IMR-90 (cell line): ENCODE measurements around the gene TPGS1. TPM values are rescaled to one million over a fixed set of nuclear protein-coding genes. Genes with fewer than 3 reads are reported as not detected.

Experiments used
- ATAC-seq: fragments of 200-7000 bp; cut with Tn5 transposase; 2 replicates; pipeline ENCODE4 v1.9.1; 2020; ENCODE audit warnings: low read depth, mild to moderate bottlenecking, moderate library complexity
- BruUV-seq: library from RNA; stranded (reverse); fragments of 400-500 nt; replicated peaks from 2 replicates; lab custom pipeline; 2021; lab: Mats Ljungman, UMichigan
- CTCF ChIA-PET: fragments of 300-600 bp; formaldehyde crosslinking; extraction: SDS; loops from one replicate; lab custom pipeline; 2021; ENCODE audit warnings: antibody characterized with exemption; lab: Yijun Ruan, JAX
- POLR2A ChIA-PET: fragments of 300-600 bp; sonication (Branson Sonifier 250); formaldehyde crosslinking; loops from one replicate; lab custom pipeline; 2022; ENCODE audit warnings: antibody characterized with exemption; ENCODE audit not compliant: unreplicated experiment; lab: Charles Lee
- DNase-seq: peaks from one replicate; pipeline ENCODE4 v3.0.0; 2013
- H2AFZ ChIP-seq: replicated peaks from 2 replicates; pipeline ENCODE3; 2013; ENCODE audit warnings: low read length, mild to moderate bottlenecking; ENCODE audit not compliant: poor library complexity
- H2AK5ac ChIP-seq: 2 replicates; pipeline ENCODE4 v1.6.1; 2013; ENCODE audit warnings: low read depth, low read length, inconsistent platforms
- H2AK9ac ChIP-seq: replicated peaks from 2 replicates; pipeline ENCODE3; 2013; ENCODE audit warnings: mild to moderate bottlenecking, low read depth, low read length, moderate library complexity; ENCODE audit not compliant: poor library complexity
- H2BK120ac ChIP-seq: 2 replicates; pipeline ENCODE4 v1.6.1; 2013; ENCODE audit warnings: low read depth, low read length, inconsistent platforms
- H2BK15ac ChIP-seq: 3 replicates; pipeline ENCODE4 v1.6.1; 2013; ENCODE audit warnings: low read depth, low read length, inconsistent platforms
- H2BK20ac ChIP-seq: 2 replicates; pipeline ENCODE4 v1.6.1; 2013; ENCODE audit warnings: low read depth, mild to moderate bottlenecking, inconsistent platforms, low read length, moderate library complexity
- H2BK5ac ChIP-seq: 2 replicates; pipeline ENCODE4 v1.6.1; 2013; ENCODE audit warnings: mild to moderate bottlenecking, low read depth, low read length, inconsistent platforms; ENCODE audit not compliant: poor library complexity, severe bottlenecking
- H3K14ac ChIP-seq: replicated peaks from 2 replicates; pipeline ENCODE4 v1.6.1; 2013; ENCODE audit warnings: low read depth, low read length, inconsistent platforms
- H3K18ac ChIP-seq: 2 replicates; pipeline ENCODE4 v1.6.1; 2013; ENCODE audit warnings: low read depth, low read length, control low read depth
- H3K23ac ChIP-seq: 2 replicates; pipeline ENCODE4 v1.6.1; 2013; ENCODE audit warnings: low read depth, low read length, inconsistent platforms
- H3K27ac ChIP-seq: 2 replicates; pipeline ENCODE4 v1.5.1; 2013; ENCODE audit warnings: mild to moderate bottlenecking, control low read depth, low read length; ENCODE audit not compliant: insufficient read depth
- H3K27me3 ChIP-seq: 2 replicates; pipeline ENCODE4 v1.6.1; 2013; ENCODE audit warnings: low read length; ENCODE audit not compliant: control insufficient read depth, insufficient read depth
- H3K36me3 ChIP-seq: 2 replicates; pipeline ENCODE4 v1.6.1; 2013; ENCODE audit warnings: low read length, mixed read lengths; ENCODE audit not compliant: control insufficient read depth, insufficient read depth
- H3K4ac ChIP-seq: 2 replicates; pipeline ENCODE4 v1.6.1; 2013; ENCODE audit warnings: low read depth, low read length, inconsistent platforms
- H3K4me1 ChIP-seq: 2 replicates; pipeline ENCODE4 v1.6.1; 2013; ENCODE audit warnings: low read length, mixed read lengths; ENCODE audit not compliant: control insufficient read depth, insufficient read depth
- H3K4me2 ChIP-seq: 2 replicates; pipeline ENCODE4 v1.6.1; 2013; ENCODE audit warnings: low read depth, mild to moderate bottlenecking, control low read depth, low read length, moderate library complexity
- H3K4me3 ChIP-seq: 2 replicates; pipeline ENCODE4 v1.5.1; 2013; ENCODE audit warnings: low read depth, mild to moderate bottlenecking, control low read depth, low read length, moderate library complexity; ENCODE audit not compliant: insufficient read depth
- H3K56ac ChIP-seq: 2 replicates; pipeline ENCODE4 v1.6.1; 2013; ENCODE audit warnings: low read length, inconsistent platforms; ENCODE audit not compliant: insufficient read depth; ENCODE audit errors: extremely low read depth
- H3K79me1 ChIP-seq, 2 experiments: 2 replicates each; pipeline ENCODE4 v1.6.1; 2013; ENCODE audit warnings: low read length in 2 of 2, inconsistent platforms in 1 of 2, low read depth in 1 of 2
- H3K9ac ChIP-seq: 2 replicates; pipeline ENCODE4 v1.6.1; 2013; ENCODE audit warnings: low read depth, low read length, control low read depth
- H3K9me1 ChIP-seq: 2 replicates; pipeline ENCODE4 v1.6.1; 2013; ENCODE audit warnings: low read length, inconsistent platforms; ENCODE audit not compliant: insufficient read depth
- H3K9me3 ChIP-seq: 2 replicates; pipeline ENCODE4 v1.6.1; 2013; ENCODE audit warnings: low read length; ENCODE audit not compliant: control insufficient read depth, insufficient read depth
- H4K20me1 ChIP-seq: 2 replicates; pipeline ENCODE4 v1.6.1; 2013; ENCODE audit warnings: low read length, inconsistent platforms; ENCODE audit not compliant: insufficient read depth
- H4K5ac ChIP-seq: 2 replicates; pipeline ENCODE4 v1.6.1; 2013; ENCODE audit warnings: mild to moderate bottlenecking, low read depth, low read length, control low read depth
- H4K8ac ChIP-seq, 2 experiments: 2 replicates each; pipeline ENCODE4 v1.6.1; 2013; ENCODE audit warnings: low read depth in 2 of 2, low read length in 2 of 2, control low read depth in 1 of 2, inconsistent platforms in 1 of 2
- H4K91ac ChIP-seq: 2 replicates; pipeline ENCODE4 v1.6.1; 2013; ENCODE audit warnings: low read depth, low read length, inconsistent platforms; ENCODE audit not compliant: insufficient read depth
- CEBPB ChIP-seq: IDR thresholded peaks from 2 replicates; pipeline ENCODE4 v1.6.1; 2012; ENCODE audit warnings: low read depth, low read length, improper control_type of control experiment
- MAZ ChIP-seq: IDR thresholded peaks from 2 replicates; pipeline ENCODE4 v1.6.1; 2012; ENCODE audit warnings: low read depth, mild to moderate bottlenecking, low read length, improper control_type of control experiment, moderate library complexity, borderline replicate concordance
- USF2 ChIP-seq: fragments of 150-350 bp; IDR thresholded peaks from 2 replicates; pipeline ENCODE4 v1.6.1; 2017; ENCODE audit warnings: mild to moderate bottlenecking, antibody characterized with exemption, low read length, low read depth
- WGBS, 2 experiments: methylation state at CpG; one replicate each; pipeline versions ENCODE4 v1.1.5 to v1.1.7; 2013; ENCODE audit warnings: missing lambda C conversion rate in 2 of 2; ENCODE audit not compliant: insufficient read length in 1 of 2; ENCODE audit errors: extremely low coverage in 2 of 2; 5-methylcytosine and 5-hydroxymethylcytosine counted together
- dilution Hi-C: fragments of 300-500 bp; cut with HindIII; formaldehyde crosslinking; loops from one replicate; pipeline ENCODE4 v1.14.3; 2018; ENCODE audit warnings: low sequenced_read_pairs; ENCODE audit not compliant: unreplicated experiment
- in situ Hi-C: fragments of 300-500 bp; cut with MboI; formaldehyde crosslinking; loops from 3 replicates; pipeline ENCODE4 v1.14.3; 2019; ENCODE audit warnings: low sequenced_read_pairs, inconsistent platforms, mixed read lengths
- intact Hi-C: fragments of 100-400 bp; cut with micrococcal nuclease; formaldehyde crosslinking; loops from 2 replicates; pipeline ENCODE4 v1.10.0; 2022
- polyA plus RNA-seq, 3 experiments: library from polyadenylated mRNA; depleted of rRNA; stranded (reverse); fragments of >200 nt; gene quantifications; 2 replicates each; pipeline ENCODE4 v1.2.3, GENCODE V29; 2012; ENCODE audit warnings: low replicate concordance in 1 of 3
- total RNA-seq: library from RNA; depleted of rRNA; stranded (reverse); fragments of >200 nt; gene quantifications from 2 replicates; pipeline ENCODE4 v1.2.3, GENCODE V29; 2012

TPGS1 gene
- total and polyA plus RNA-seq, 2 of the 4 experiments (the other 2 are of a cell fraction): 2.7 to 6.3 TPM

- H2BK120ac ChIP-seq: no peak overlapping the region
- peaks cover 4 to 19% of the 10 kb centered on the region in 2 experiments; a peak in 3 of 4 replicates for H3K79me1 ChIP-seq
- no peak overlapping the region for H3K56ac ChIP-seq
- peaks cover 6% of the 10 kb centered on the region; the same call in 1 of the 2 replicates for H3K9me1 ChIP-seq
- H4K8ac ChIP-seq: no peak overlapping the region; a peak in 1 of 4 replicates
- H3K18ac ChIP-seq: peak overlapping the region; percentile 11; the same call in 1 of the 2 replicates
- H2AK5ac ChIP-seq: no peak overlapping the region
- POLR2A ChIA-PET: no interaction called here
- H2BK5ac ChIP-seq: no peak overlapping the region
- ATAC-seq (peak; percentile 91), DNase-seq (peak; percentile 63)
- no peak overlapping the region for H3K4me3 ChIP-seq
- no peak overlapping the region for H3K4ac ChIP-seq
- no peaks in the 10 kb centered on the region for H3K27me3 ChIP-seq
- H3K9ac ChIP-seq: no peak overlapping the region
- no peak overlapping the region for H3K4me2 ChIP-seq
- H4K20me1 ChIP-seq: peaks cover 10% of the 10 kb centered on the region
- H3K14ac ChIP-seq: no peak overlapping the region
- H4K91ac ChIP-seq: no peak overlapping the region
- peaks cover 4% of the 10 kb centered on the region for H3K9me3 ChIP-seq
- no peak overlapping the region for H2BK20ac ChIP-seq
- H2BK15ac ChIP-seq: no peak overlapping the region
- H4K5ac ChIP-seq: no peak overlapping the region; the same call in 1 of the 2 replicates
- peaks cover 8% of the 10 kb centered on the region; the same call in 1 of the 2 replicates for H3K4me1 ChIP-seq
- in situ Hi-C loops (no loop called here), dilution Hi-C loops (no loop called here), intact Hi-C loops (no loop called here)
- no peak overlapping the region for H3K23ac ChIP-seq
- no TSS peak for BruUV-seq
- TF ChIP-seq MAZ (peak; percentile 88; the same call in 1 of the 2 replicates), CEBPB (no peak), USF2 (no peak)
- H2AFZ ChIP-seq: no peak overlapping the region
- no peak overlapping the region for H2AK9ac ChIP-seq
- CTCF ChIA-PET: no interaction called here
- peaks cover 20% of the 10 kb centered on the region for H3K36me3 ChIP-seq
- H3K27ac ChIP-seq: no peak overlapping the region; the same call in 1 of the 2 replicates
- 53% methylated on average over 9 of the region's 10 CpGs; no CpG with 5 or more reads in 1 of the 2 experiments for WGBS, 2 experiments
Measured at GRCh38 chr19:517721-518597, 10.7 kb downstream of the TPGS1 start.
